HG03196 (cell line): ENCODE measurements around the gene SUN5.
"Not testable (repeated sequence)": the region's sequence is repeated elsewhere in the genome, so short reads cannot be mapped to it uniquely, and the experiment has no call there.

Experiments
- ATAC-seq: cut with Tn5 transposase; IDR thresholded peaks from one replicate; pipeline ENCODE4 v1.9.1; 2021; ENCODE audit not compliant: unreplicated experiment

SUN5 gene

DNA sequence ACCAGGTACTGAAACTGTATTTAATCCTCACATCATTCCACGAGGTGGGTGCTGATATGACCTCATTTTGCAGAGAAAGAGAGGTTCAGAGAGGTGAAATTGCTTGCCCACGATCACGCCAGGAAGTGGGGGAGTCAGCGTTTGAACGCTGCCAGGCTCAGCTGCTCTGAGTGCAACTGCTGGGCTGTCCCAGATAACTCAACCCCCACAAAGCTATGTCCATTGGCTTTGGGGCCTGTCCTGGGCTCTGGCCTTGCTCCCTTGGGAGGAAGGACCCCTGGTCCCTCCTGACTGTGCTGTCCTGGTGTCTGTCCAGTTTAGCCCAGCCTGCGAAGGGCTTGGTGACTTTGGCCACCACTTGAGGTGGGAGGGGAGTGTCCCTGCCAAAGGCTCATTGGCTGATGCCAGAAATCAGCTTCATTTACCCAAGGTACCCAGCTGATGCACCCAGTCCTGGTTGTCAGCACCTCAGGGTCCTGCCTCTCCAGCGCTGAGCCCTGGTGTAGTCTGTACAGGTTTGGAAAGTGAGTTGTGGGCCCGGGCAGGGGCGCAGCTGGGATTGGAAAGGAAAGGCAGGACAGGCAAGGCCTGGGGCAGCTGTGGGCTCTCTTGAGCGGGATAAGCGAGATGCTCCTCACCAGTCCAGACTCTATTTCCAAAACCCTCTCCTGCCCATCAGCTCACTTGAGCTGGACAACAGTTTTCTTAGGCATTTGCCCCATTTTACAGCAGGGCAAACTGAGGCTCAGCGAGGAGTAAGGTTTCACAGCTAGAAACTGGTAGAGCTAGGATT lies 38.5 kb downstream of the SUN5 start:
- ATAC-seq: no peak

DNA sequence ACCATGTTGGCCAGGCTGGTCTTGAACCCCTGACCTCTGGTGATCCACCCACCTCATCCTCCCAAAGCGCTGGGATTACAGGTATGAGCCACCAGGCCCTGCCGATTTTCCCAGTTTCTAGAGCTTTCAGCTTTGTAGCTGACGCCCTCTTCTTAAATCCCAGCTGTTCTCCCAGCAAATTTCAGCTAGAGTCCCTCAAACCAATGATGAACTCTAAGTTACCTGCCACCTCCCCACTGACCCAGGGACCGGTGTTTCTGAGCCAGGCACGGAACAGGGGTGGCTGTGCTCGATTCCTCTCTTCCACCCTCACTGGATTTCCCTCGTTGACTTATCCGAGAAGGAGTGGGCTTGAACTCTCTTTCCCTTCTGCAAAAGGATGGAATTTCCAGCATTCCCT lies 39.1 kb downstream of the SUN5 start:
- no peak for ATAC-seq

DNA sequence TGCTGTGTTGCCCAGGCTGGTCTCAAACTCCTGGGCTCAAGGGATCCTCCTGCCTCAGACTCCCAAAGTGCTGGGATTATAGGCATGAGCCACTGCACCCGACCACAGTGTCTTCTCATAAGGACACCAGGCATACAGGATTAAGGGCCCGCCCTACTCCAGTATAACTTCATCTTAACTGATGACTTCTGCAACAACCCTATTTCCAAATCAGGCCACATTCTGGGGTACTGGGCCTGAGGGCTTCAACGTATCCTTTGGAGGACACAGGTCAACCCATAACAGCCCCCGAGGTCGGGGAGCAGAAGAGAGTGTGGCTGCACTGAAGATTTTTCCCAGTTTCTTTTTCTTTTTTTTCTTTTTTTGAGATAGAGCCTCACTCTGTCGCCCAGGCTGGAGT lies 39.7 kb downstream of the SUN5 start:
- no peak for ATAC-seq

DNA sequence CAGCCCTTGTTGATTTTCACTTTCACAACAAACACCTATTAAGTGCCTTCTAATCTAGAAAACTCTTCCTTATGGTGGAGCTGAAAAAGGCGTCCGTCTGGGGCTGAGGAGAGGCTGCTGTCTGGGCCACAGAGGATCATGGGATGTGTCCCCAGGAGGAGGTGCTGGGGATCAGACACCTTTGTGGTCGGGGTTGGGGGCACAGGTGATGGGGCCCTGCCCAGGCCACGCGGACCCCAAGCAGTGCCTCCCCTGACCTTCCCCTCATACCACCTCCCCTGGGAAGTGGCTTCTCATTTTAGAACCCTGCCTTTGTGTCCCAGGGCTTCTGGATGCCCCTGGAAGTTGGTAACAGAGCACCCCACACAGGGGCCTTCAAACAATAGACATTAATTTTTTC lies 41.1 kb downstream of the SUN5 start:
- no peak for ATAC-seq

DNA sequence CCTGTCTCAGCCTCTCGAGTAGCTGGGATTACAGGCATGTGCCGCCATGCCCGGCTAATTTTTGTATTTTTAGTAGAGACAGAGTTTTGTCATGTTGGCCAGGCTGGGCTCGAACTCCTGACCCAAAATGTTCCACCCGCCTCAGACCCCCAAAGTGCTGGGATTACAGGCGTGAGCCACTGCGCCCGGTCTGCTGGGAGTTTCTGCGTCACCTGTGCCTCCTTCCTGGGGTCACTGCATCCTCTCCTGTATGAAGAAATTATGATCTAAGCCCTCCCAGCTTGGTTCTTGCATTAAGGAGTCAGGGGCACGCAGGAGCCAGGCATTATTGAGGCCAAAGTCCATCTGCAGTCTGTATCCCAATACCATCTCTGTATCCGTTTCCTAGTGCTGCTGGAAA lies 41.6 kb downstream of the SUN5 start:
- not testable (repeated sequence) for ATAC-seq

DNA sequence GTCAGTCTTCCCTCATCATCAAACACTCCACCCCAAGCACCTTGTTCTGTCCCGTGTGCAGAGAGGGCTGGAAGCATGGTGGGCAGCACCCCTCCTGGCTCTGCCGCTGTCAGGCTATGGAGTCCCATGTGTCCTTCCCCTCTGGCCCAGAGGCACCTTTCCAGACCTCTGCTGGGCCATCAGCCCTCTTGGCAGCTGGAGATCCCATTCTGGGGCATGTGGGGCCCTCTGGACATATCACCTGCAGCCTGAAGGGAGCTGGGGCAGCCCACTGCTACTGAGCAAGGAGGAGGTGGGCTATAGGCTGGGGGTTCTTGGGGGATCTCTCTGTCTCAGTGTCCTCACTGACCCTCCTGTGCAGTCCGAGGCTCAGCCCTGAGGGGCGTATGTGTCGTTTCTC lies 42.2 kb downstream of the SUN5 start:
- no peak for ATAC-seq

DNA sequence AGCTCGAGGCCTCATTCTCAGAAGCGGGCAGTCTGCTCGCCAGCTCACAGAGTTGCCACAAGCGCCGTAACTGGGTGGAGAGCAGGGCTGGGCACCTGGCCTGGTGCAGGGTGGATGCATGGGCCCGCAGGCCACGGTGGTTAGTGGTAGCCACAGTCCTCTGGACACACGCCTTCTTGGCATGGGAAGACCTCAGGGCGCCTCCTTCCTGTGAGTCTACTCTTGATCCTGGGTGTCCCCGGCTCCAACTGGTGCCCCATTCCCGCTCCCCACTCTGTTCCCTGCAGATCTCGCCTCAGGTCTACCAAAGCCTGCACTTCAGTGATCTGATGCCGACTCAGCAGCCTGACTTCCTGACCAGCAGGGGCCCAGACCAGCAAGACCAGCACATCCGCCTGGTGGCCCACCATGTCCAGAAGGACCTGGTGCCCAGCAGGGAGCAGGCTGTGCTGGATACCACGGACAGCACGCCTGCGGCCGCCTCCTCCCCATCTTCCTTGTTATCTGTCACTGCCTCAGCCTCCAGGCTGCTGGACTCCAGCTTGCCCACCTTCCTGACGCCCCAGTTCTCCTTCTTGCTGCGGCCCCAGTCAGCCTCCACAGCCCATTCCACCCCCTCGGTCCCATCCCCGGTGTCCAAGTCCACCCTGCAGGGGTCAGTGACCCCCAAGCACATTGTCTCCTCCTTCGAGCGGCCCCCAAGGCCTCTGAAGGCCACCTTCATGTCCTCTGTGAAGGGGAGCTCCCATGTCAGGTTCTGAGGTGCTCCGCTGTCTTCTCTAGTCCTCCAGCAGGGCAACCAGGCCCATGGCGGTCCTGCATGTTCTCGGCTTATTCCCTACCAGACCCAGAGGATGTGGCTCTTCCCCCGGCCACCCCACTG lies 43.1 kb downstream of the SUN5 start:
- ATAC-seq: no peak

DNA sequence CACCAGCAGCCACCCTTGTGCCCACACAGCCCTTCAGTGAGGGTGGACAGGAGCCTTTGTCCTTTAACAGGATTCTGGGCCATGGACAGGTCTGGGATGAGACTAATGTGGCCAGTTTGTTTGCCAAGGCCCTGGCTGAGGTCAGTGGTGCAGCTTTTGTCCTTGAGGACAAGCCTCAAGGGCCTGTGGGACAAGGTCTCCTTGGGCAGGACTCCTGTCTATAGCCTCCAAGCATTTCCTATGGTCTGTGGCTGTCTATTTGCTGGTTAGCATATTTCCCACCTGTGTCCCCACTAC lies 44.1 kb downstream of the SUN5 start:
- ATAC-seq: no peak

DNA sequence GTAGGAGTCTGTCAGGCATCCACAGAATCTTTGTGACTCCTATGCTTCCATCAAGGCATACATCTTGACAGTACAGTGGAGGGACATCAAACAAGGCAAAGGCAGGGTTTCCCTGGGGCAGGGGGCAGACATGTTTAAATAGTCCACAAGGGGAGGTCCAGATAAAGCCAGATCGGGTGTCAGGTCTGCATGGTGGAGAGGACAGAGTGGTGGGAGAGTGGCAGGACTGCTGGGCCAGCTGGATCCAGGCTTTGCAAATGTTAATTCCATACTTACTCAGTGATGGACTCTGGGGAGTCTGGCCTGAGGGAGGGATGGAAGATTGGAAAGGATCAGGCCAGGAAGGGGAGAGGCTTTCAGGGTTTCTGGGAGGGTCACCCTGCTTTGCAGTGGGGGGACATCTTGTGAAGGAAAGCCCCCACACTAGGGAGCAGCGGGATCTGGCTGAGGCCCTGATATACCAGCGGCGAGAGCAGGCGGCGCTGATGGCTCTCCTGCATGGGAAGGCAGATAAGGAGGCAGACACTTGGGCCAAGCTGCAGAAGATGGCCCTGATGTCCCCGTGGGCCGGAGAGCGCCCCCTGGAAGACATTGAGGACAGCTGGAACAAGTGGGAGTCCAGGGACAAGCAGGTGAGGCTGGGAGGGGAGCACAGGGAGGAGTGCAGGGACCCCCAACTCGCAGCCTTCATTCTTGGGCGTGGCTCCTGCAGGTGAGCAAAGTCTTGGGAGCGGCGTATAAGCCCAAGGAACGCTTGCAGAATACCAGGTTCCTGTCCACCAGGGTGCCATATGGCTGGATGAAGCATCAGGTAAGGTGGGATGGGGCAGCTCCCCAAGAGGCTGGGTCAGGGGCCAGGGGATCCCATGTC lies 44.6 kb downstream of the SUN5 start:
- ATAC-seq: no peak

DNA sequence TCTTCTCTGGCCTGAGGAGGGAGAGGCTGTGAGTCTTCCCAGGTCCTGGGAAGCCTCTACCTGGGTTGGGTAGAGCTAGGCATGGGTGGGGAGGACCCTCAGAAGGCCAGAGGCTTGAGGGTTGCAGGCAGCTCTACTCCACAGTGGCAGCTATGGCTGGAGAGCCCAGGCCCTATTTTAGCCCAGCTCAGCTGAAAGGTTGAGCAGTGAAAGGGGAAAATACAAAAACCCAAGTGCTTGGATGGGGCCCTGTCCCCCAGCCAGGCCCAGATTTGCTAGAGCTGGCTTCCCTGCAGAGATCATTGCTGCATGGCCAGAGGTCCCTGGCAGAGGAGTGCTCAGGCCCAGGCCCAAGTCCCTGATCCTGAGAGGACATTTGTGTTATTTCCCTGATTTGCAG lies 45.7 kb downstream of the SUN5 start:
- no peak for ATAC-seq

DNA sequence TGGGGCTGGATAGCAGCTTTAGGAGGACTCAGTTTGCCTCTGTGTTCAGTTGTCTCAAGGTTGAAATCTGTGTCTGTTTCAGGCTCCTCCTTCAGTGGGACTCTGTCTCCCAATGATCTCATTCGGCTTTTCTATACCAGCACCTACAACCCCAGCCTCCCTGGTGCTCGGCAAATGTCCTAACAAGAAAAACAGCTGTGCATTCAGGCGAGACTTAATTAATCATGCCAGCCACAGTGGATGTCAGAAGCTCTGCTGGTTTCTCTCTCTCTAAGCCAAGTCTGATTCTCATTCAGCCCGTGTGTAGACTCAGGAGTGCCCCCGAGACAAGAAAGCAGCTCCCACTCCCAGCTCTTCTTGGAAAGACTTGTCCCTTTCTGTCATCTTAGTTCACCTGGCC lies 46.8 kb downstream of the SUN5 start:
- ATAC-seq: no peak

DNA sequence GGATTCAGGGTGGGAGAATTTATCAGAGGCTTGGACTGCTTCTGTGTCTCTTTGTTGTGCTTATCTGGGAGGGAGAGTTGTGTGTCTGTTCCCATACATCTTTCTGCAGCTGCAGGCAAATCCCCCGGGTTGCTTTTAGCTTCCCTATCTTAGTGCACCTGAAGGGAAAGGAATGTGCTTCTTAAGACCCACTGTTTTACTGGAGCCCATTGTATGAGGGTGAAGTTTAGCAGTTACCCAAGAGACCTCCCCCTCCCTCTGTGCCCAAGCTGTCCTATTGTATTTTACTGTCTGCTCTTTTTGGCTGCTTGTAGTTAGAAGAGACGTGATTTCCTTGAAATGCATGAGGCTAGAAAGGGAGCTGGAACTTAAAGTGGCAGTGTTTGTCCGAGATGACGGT lies 53.7 kb downstream of the SUN5 start:
- not testable (repeated sequence) for ATAC-seq

DNA sequence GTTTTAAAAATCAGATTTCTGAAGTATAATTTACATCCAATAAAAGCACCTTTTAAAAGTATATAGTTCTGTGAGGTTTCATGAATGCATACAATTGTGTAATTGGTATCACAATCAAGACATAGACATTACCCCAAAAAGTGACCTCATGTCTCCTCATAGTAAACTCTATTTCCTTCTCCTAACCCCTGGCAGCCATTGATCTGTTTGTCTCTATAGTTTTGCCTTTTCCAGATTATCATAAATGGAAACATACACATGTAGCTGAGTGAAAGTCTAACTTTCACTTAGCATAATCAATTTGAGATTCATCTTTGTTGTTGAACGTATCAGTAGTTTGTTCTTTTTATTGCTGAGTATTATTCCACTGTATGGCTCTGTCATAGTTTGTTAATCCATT lies 57.6 kb downstream of the SUN5 start:
- no peak for ATAC-seq

DNA sequence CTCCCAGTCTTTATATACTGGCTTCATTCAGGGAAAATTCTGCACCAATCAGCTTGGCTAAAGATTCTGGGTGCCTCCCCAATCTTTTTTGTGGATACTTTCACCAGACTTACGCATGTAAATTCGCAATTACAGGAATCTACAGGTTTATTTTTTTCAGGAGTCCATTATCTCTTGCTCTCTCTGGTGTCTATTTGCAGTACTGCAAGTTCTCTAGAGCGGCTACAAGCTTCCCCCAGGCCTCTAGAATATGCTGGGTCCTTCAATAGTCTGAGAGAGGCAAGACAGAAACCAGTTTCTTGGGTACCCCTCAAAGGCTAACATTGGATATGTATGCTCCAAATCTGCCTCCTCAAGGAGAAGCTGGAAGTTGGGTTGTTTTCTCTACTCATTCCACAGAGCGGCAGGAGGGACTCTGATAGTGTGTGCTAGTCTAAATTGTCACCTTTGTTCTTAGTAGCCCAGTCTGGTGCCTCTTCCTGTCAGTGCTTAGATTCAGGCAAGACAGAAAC lies 58.5 kb downstream of the SUN5 start:
- no peak for ATAC-seq

DNA sequence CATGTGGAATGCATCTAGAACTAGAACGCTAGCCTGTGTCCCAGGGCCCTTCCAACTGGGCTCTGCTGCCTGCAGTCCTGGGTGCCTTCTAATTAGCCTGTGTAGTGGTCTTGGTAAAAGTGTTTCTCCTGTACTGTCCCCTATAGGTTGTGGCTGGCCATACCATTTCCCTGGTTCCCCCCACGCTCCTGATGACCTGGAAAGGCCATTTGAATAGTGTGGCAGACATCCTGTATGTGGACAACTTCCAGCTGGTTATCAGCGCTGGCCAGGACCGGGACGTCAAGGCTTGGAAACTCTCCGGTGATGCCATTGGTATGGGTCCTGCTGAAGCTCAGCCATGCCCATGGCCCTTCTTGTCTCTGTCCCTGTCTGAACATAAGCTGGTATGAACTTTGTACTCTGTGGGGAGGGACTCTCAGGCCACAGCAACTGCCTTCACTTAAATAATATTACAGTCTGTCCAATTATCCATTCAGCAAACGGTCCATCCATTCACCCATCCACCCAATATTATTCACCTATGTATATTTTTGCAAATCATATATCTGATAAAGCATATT lies 60.7 kb downstream of the SUN5 start:
- ATAC-seq: no peak

DNA sequence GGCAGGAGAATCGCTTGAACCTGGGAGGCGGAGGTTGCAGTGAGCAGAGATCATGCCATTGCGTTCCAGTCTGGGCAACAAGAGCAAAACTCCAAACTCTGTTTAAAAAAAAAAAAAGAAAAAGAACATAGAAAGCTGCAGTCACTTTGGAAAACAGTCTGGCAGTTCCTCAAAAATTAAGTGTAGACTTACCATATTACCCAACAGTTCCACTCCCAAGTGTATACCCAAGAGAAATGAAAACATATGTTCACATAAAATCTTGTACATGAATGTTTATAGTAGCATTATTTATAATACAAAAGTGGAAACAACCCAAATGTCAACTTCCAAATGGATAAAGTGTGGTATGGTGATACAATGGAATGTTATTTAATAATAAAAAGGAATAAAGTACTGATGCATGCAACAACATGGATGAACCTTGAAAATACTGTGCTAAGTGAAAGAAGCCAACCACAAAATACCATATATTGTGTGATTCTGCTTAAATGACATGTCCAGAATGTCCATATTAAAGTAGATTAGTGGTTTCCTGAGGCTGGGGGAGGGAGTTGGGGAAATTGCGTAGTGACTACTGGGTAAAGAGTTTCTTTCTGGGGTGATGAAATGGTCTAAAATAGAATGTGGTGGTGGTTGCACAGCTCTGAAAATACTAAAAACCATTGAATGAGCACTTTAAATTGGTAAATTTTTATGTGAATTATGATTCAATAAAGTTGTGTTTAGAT lies 62.9 kb downstream of the SUN5 start:
- ATAC-seq: no peak

DNA sequence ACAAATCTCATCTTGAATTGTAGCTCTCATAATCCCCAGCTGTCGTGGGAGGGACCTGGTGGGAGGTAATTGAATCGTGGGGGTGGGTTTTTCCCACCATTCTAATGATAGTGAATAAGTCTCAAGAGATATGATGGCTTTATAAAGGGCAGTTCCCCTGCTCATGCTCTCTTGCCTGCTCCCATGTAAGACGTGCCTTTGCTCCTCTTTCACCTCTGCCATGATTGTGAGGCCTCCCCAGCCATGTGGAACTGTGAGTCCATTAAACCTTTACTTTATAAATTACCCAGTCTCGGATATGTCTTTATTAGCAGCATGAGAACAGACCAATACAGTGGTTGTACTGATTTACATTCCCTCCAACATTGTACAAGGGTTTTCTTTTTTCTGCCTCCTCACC lies 69.7 kb downstream of the SUN5 start:
- no peak for ATAC-seq
